ENCODE results near the gene SLAMF7. TPM values are rescaled to one million over a fixed set of nuclear protein-coding genes. Genes with fewer than 3 reads are reported as not detected.

SLAMF7 gene
- total RNA-seq, 2 donors from 2014 or later: 0.98 TPM; not detected in 1

GRCh38 chr1:160798439-160798838 lies 59.4 kb downstream of the SLAMF7 start:
- TF ChIP-seq CTCF (IDR thresholded peaks at IDR 0.05): no peak
- H3K4me1 ChIP-seq: no peaks in the 10 kb centered on the region
- H3K27me3 ChIP-seq: no peaks in the 10 kb centered on the region
- H3K27ac ChIP-seq: no peak overlapping the region
- DNase-seq (ENCODE audit: low spot score): no peak
- no peak overlapping the region for H3K4me3 ChIP-seq
- no peaks in the 10 kb centered on the region for H3K36me3 ChIP-seq
- no peaks in the 10 kb centered on the region for H3K9me3 ChIP-seq

- H3K9me3 ChIP-seq: no peaks in the 10 kb centered on the region
- no peak for TF ChIP-seq CTCF (IDR thresholded peaks at IDR 0.05)
- DNase-seq (ENCODE audit: low spot score): no peak
- no peak overlapping the region for H3K27ac ChIP-seq
- no peaks in the 10 kb centered on the region for H3K36me3 ChIP-seq
- H3K27me3 ChIP-seq: no peaks in the 10 kb centered on the region
- no peak overlapping the region for H3K4me3 ChIP-seq
- no peaks in the 10 kb centered on the region for H3K4me1 ChIP-seq
Observed at GRCh38 chr1:160799641-160800040, 60.6 kb downstream of the SLAMF7 start.

GRCh38 chr1:160800142-160800541 lies 61.1 kb downstream of the SLAMF7 start:
- Histone ChIP-seq H3K4me3 (no peak overlapping the region), H3K36me3 (no peaks in the 10 kb centered on the region), H3K27me3 (no peaks in the 10 kb centered on the region), H3K4me1 (no peaks in the 10 kb centered on the region), H3K27ac (no peak overlapping the region), H3K9me3 (no peaks in the 10 kb centered on the region)
- no peak for TF ChIP-seq CTCF (IDR thresholded peaks at IDR 0.05)
- DNase-seq (ENCODE audit: low spot score): no peak

- Histone ChIP-seq H3K4me3 (no peak overlapping the region), H3K36me3 (no peaks in the 10 kb centered on the region)
- no peak for TF ChIP-seq CTCF (IDR thresholded peaks at IDR 0.05)
Observed at GRCh38 chr1:160800645-160801408, 61.8 kb downstream of the SLAMF7 start.

DNA sequence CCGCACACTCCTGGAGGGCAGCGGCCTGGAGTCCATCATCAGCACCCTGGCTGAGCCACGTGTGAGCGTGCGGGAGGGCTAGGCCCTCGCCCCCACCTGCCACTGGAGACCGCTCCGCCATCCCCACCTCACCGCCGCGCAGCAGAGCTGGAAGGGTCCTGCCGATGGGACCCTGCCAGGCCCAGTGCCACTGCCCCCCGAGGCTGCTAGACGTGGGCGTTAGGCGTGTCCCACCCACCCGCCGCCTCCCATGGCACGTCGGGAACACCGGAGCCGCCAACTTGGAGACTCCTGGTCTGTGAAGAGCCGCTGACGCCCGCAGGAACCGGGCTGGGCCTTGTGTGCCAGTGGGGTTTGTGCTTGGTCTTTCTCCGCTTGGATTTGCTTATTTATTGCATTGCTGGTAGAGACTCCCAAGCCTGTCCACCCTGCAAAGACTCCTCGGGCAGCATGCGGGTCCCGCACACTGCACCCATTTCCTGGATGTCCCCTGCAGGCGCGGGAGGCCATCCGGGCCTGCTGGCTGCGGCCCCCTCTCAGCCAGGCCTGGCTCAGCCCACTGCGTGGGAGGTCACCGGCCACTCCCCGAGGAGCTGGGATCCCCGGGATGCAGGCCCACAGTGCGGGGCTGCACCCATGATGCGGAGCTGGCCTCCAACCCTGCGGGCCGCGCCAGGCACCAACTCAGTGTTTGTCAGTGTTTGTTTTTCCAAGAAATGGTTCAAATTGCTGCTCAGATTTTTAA lies 63.0 kb downstream of the SLAMF7 start:
- Histone ChIP-seq H3K27me3 (no peaks in the 10 kb centered on the region), H3K27ac (no peak overlapping the region), H3K9me3 (peaks cover 0 to 15% of the 10 kb centered on the region in 2 donors), H3K4me3 (no peak overlapping the region), H3K4me1 (no peaks in the 10 kb centered on the region), H3K36me3 (no peaks in the 10 kb centered on the region)
- TF ChIP-seq CTCF (IDR thresholded peaks at IDR 0.05): no peak
- no peak for DNase-seq (ENCODE audit: low spot score)

More at GRCh38 chr1:160800645-160801408, 61.8 kb downstream of the SLAMF7 start:
- DNase-seq (ENCODE audit: low spot score): no peak
- Histone ChIP-seq H3K9me3 (peaks cover 0 to 3% of the 10 kb centered on the region in 2 donors), H3K27me3 (no peaks in the 10 kb centered on the region), H3K27ac (no peak overlapping the region), H3K4me1 (no peaks in the 10 kb centered on the region)

Other genes starting within 250 kb of the SLAMF7 start
- gene SLAMF6, start 216.0 kb upstream of the SLAMF7 start, total RNA-seq: 1 to 10 TPM in 1 of 2 donors, under 1 TPM in 1; 0.19 to 1.3 TPM
- 1 to 10 TPM; 2.5 to 3.1 TPM for gene CD84, start 159.8 kb upstream of the SLAMF7 start, total RNA-seq
- gene SLAMF1, start 92.2 kb upstream of the SLAMF7 start, total RNA-seq: under 1 TPM; 0.11 to 0.31 TPM
- gene CD48, start 27.4 kb upstream of the SLAMF7 start, total RNA-seq: 1 to 10 TPM; 1.2 to 3.2 TPM
- gene LY9, start 56.9 kb downstream of the SLAMF7 start, total RNA-seq: under 1 TPM; 0.19 to 0.20 TPM
- under 1 TPM; 0.41 to 0.86 TPM for gene CD244, start 123.6 kb downstream of the SLAMF7 start, total RNA-seq
- 1,000 to 10,000 TPM; 1,064 to 3,973 TPM for gene ITLN1, start 145.9 kb downstream of the SLAMF7 start, total RNA-seq
- 1 to 10 TPM; 2.0 to 6.3 TPM for gene ITLN2, start 215.6 kb downstream of the SLAMF7 start, total RNA-seq